Upper lobe of left lung (tissue), 4 donors: ENCODE data around the gene HFM1.

ENCODE experiments used
- CTCF ChIP-seq, 6 experiments: fragments of 450-650 bp in 4 of 6; fragments of 200-600 bp in 2 of 6; sonication (generic) in 2 of 6; IDR thresholded peaks; one replicate each; pipeline ENCODE4 v1.5.1; 2016 to 2019; ENCODE audit warnings: antibody characterized with exemption in 6 of 6
- EP300 ChIP-seq, 4 donors: sonication (generic); formaldehyde crosslinking; IDR thresholded peaks; one replicate each; pipeline ENCODE4 v1.5.1; 2017; ENCODE audit warnings: antibody characterized with exemption in 4 of 4, control low read depth in 2 of 4
- POLR2A ChIP-seq, 4 donors: fragments of 450-650 bp; IDR thresholded peaks; one replicate each; pipeline ENCODE4 v1.5.1; 2016 to 2017; ENCODE audit warnings: antibody characterized with exemption in 4 of 4, mild to moderate bottlenecking in 2 of 4
- POLR2AphosphoS5 ChIP-seq, 2 donors: sonication (generic); formaldehyde crosslinking; IDR thresholded peaks; one replicate each; pipeline ENCODE4 v1.5.1; 2017; ENCODE audit warnings: antibody characterized with exemption in 2 of 2

GRCh38 chr1:91345395-91346005 lies 59.1 kb downstream of the HFM1 start:
- TF ChIP-seq CTCF (IDR thresholded peaks at IDR 0.05) (no peak), POLR2A (IDR thresholded peaks at IDR 0.05) (no peak), POLR2AphosphoS5 (IDR thresholded peaks at IDR 0.05) (no peak), EP300 (IDR thresholded peaks at IDR 0.05) (no peak)
